ENCODE results near the gene FADS6.

FADS6 gene

DNA sequence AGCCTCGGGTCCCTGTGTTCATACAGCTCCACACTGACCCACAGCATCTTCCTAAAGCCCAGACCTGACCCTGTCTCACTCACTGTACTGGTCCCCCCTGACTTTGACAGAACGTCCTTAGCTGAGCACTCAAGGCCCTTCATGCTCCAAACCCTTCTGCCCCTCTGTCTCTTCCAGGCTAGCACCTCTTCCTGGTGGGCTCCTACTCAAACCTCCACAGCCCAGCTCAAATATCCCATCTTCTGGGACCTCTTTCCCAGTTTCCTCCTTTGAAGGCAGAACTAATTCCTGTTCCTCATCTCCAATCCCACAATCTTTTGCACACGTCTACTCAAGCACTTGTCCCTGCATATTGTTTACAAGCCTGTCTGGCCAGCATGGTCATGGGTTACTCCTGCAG lies 42.5 kb downstream of the FADS6 start:
- H3K4me1 ChIP-seq (ENCODE audit: control insufficient read depth, insufficient read depth, low read length, unreplicated experiment), result no peaks in the 10 kb centered on the region
- H3K27me3 ChIP-seq (ENCODE audit: insufficient read depth, low read length), result peaks cover 51% of the 10 kb centered on the region
- H2AFZ ChIP-seq (ENCODE audit: low read length, unreplicated experiment), result no peak overlapping the region
- H3K79me2 ChIP-seq (ENCODE audit: control insufficient read depth, insufficient read depth, low read length, unreplicated experiment), result no peaks in the 10 kb centered on the region
- no peaks in the 10 kb centered on the region for H3K36me3 ChIP-seq (ENCODE audit: insufficient read depth, low read length)
- H3K4me3 ChIP-seq (ENCODE audit: low read depth, low read length), result no peak overlapping the region
- H3K27ac ChIP-seq (ENCODE audit: low read depth, low read length), result no peak overlapping the region

DNA sequence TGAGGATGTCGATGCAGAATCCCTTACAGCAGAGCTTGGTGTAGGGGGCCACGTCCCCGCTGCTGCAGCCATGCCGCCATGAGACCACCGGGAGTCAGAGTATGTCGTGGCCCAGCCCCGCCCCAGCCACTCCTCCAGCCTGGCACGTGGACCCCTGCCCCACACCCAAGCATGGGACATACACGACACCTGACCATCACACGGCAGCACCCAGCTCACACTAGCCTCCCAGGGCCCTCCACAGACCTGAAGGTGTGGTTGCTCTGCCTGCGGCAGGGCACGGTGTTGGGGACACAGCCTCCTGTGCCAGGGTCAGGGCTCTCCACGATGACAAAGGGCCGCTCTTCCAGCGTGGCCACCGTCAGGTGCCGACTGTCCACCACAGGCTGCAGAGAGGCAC lies 43.1 kb downstream of the FADS6 start:
- peaks cover 47% of the 10 kb centered on the region for H3K27me3 ChIP-seq (ENCODE audit: insufficient read depth, low read length)
- H3K36me3 ChIP-seq (ENCODE audit: insufficient read depth, low read length), result no peaks in the 10 kb centered on the region
- no peaks in the 10 kb centered on the region for H3K4me1 ChIP-seq (ENCODE audit: control insufficient read depth, insufficient read depth, low read length, unreplicated experiment)
- no peak overlapping the region for H3K4me3 ChIP-seq (ENCODE audit: low read depth, low read length)
- no peak overlapping the region for H3K27ac ChIP-seq (ENCODE audit: low read depth, low read length)
- H2AFZ ChIP-seq (ENCODE audit: low read length, unreplicated experiment), result no peak overlapping the region
- H3K79me2 ChIP-seq (ENCODE audit: control insufficient read depth, insufficient read depth, low read length, unreplicated experiment), result no peaks in the 10 kb centered on the region

- Histone ChIP-seq H3K27ac (ENCODE audit: low read depth, low read length) (no peak overlapping the region), H3K27me3 (ENCODE audit: insufficient read depth, low read length) (peaks cover 34% of the 10 kb centered on the region), H3K4me3 (ENCODE audit: low read depth, low read length) (no peak overlapping the region), H3K36me3 (ENCODE audit: insufficient read depth, low read length) (no peaks in the 10 kb centered on the region), H3K4me1 (ENCODE audit: control insufficient read depth, insufficient read depth, low read length, unreplicated experiment) (no peaks in the 10 kb centered on the region), H3K79me2 (ENCODE audit: control insufficient read depth, insufficient read depth, low read length, unreplicated experiment) (no peaks in the 10 kb centered on the region), H2AFZ (ENCODE audit: low read length, unreplicated experiment) (no peak overlapping the region)
These were observed 44.6 kb downstream of the FADS6 start for GRCh38 chr17:74848656-74849399.

DNA sequence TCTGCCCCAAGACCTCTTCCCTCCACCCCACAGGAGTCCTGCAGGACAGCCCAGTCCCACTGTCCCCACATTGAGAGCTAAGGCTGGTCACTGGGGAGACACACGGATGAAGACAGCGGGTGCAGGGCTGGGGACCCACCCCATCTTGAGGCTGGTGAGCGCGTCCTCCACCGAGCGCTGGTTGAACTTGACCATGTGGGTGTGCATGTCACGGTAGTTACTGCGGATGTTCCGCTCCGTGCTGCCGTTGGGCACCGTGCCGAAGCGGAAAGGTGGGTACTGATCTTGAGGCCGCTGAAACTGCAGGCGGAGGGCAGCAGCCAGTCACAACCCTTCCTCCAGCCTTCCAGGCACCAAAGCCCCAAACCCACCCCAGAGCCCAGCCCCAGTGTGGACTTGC lies 46.8 kb downstream of the FADS6 start:
- H3K79me2 ChIP-seq (ENCODE audit: control insufficient read depth, insufficient read depth, low read length, unreplicated experiment), result no peaks in the 10 kb centered on the region
- H3K27me3 ChIP-seq (ENCODE audit: insufficient read depth, low read length), result peaks cover 18% of the 10 kb centered on the region
- H2AFZ ChIP-seq (ENCODE audit: low read length, unreplicated experiment), result no peak overlapping the region
- no peaks in the 10 kb centered on the region for H3K4me1 ChIP-seq (ENCODE audit: control insufficient read depth, insufficient read depth, low read length, unreplicated experiment)
- H3K27ac ChIP-seq (ENCODE audit: low read depth, low read length), result no peak overlapping the region
- H3K36me3 ChIP-seq (ENCODE audit: insufficient read depth, low read length), result no peaks in the 10 kb centered on the region
- H3K4me3 ChIP-seq (ENCODE audit: low read depth, low read length), result no peak overlapping the region

- Histone ChIP-seq H3K27me3 (ENCODE audit: insufficient read depth, low read length) (peaks cover 6% of the 10 kb centered on the region; the same call in 1 of the 2 replicates), H3K27ac (ENCODE audit: low read depth, low read length) (no peak overlapping the region), H3K36me3 (ENCODE audit: insufficient read depth, low read length) (no peaks in the 10 kb centered on the region), H2AFZ (ENCODE audit: low read length, unreplicated experiment) (no peak overlapping the region), H3K79me2 (ENCODE audit: control insufficient read depth, insufficient read depth, low read length, unreplicated experiment) (no peaks in the 10 kb centered on the region), H3K4me3 (ENCODE audit: low read depth, low read length) (no peak overlapping the region), H3K4me1 (ENCODE audit: control insufficient read depth, insufficient read depth, low read length, unreplicated experiment) (no peaks in the 10 kb centered on the region)
These were observed 50.1 kb downstream of the FADS6 start for GRCh38 chr17:74843352-74843627.

DNA sequence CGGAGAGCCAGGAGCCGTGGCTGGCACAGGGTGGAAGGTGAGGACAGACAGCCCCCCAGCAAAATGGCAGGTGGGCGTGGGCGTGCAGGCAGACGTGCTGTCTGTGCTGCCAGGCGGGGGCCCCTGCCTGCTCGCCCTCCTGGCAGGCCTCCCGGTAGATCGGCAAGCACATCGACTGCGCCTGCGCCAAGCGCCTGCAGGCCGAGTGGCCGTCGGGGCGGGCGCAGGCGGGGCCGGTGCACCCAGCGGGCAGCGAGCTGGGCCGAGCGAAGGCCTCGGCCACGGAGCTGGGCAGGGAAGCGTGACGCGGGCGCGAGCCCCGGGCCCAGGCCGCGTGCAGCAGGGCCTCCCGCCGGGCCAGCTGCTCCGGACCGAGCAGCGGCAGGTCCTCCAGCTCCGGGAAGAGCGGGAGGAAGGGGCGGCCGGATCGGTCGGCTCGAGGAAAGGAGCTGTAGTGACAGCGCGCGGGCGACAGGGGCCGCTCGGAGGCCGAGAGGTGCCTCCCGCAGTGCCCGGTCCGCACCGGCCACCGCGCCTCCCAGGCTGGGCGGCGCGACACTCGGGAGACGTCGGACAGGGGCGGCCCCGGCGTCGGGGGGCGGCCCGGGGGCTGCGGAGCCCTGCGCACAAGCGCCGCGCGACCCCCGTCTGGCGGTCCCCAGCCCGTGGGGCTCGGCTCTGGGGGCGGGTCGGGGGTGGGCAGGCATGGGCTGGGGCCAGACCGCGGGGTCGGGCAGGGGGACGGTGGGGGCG lies 50.7 kb downstream of the FADS6 start:
- Histone ChIP-seq H3K27me3 (ENCODE audit: insufficient read depth, low read length) (peaks cover 6% of the 10 kb centered on the region; the same call in 1 of the 2 replicates), H3K36me3 (ENCODE audit: insufficient read depth, low read length) (no peaks in the 10 kb centered on the region), H3K4me1 (ENCODE audit: control insufficient read depth, insufficient read depth, low read length, unreplicated experiment) (no peaks in the 10 kb centered on the region), H3K27ac (ENCODE audit: low read depth, low read length) (no peak overlapping the region), H3K4me3 (ENCODE audit: low read depth, low read length) (peak overlapping the region; percentile 75), H2AFZ (ENCODE audit: low read length, unreplicated experiment) (no peak overlapping the region), H3K79me2 (ENCODE audit: control insufficient read depth, insufficient read depth, low read length, unreplicated experiment) (no peaks in the 10 kb centered on the region)

GRCh38 chr17:74842146-74842598 lies 51.3 kb downstream of the FADS6 start:
- no peaks in the 10 kb centered on the region for H3K4me1 ChIP-seq (ENCODE audit: control insufficient read depth, insufficient read depth, low read length, unreplicated experiment)
- no peaks in the 10 kb centered on the region for H3K79me2 ChIP-seq (ENCODE audit: control insufficient read depth, insufficient read depth, low read length, unreplicated experiment)
- H3K4me3 ChIP-seq (ENCODE audit: low read depth, low read length), result peak overlapping the region; percentile 75
- H2AFZ ChIP-seq (ENCODE audit: low read length, unreplicated experiment), result no peak overlapping the region
- H3K27ac ChIP-seq (ENCODE audit: low read depth, low read length), result no peak overlapping the region
- H3K36me3 ChIP-seq (ENCODE audit: insufficient read depth, low read length), result no peaks in the 10 kb centered on the region
- peaks cover 6% of the 10 kb centered on the region; the same call in 1 of the 2 replicates for H3K27me3 ChIP-seq (ENCODE audit: insufficient read depth, low read length)

- Histone ChIP-seq H3K79me2 (ENCODE audit: control insufficient read depth, insufficient read depth, low read length, unreplicated experiment) (no peaks in the 10 kb centered on the region), H3K4me1 (ENCODE audit: control insufficient read depth, insufficient read depth, low read length, unreplicated experiment) (no peaks in the 10 kb centered on the region), H2AFZ (ENCODE audit: low read length, unreplicated experiment) (no peak overlapping the region), H3K27ac (ENCODE audit: low read depth, low read length) (no peak overlapping the region), H3K36me3 (ENCODE audit: insufficient read depth, low read length) (no peaks in the 10 kb centered on the region), H3K4me3 (ENCODE audit: low read depth, low read length) (no peak overlapping the region), H3K27me3 (ENCODE audit: insufficient read depth, low read length) (peaks cover 6% of the 10 kb centered on the region; the same call in 1 of the 2 replicates)
These were observed 52.3 kb downstream of the FADS6 start for GRCh38 chr17:74840989-74841666.

- Histone ChIP-seq H3K27ac (ENCODE audit: low read depth, low read length) (no peak overlapping the region), H2AFZ (ENCODE audit: low read length, unreplicated experiment) (no peak overlapping the region), H3K4me3 (ENCODE audit: low read depth, low read length) (no peak overlapping the region), H3K27me3 (ENCODE audit: insufficient read depth, low read length) (peaks cover 6% of the 10 kb centered on the region; the same call in 1 of the 2 replicates), H3K79me2 (ENCODE audit: control insufficient read depth, insufficient read depth, low read length, unreplicated experiment) (no peaks in the 10 kb centered on the region), H3K36me3 (ENCODE audit: insufficient read depth, low read length) (no peaks in the 10 kb centered on the region), H3K4me1 (ENCODE audit: control insufficient read depth, insufficient read depth, low read length, unreplicated experiment) (no peaks in the 10 kb centered on the region)
These were observed 53.2 kb downstream of the FADS6 start for GRCh38 chr17:74839990-74840852.

- Histone ChIP-seq H3K27me3 (ENCODE audit: insufficient read depth, low read length) (peaks cover under 1% of the 10 kb centered on the region; the same call in 1 of the 2 replicates), H3K4me3 (ENCODE audit: low read depth, low read length) (no peak overlapping the region), H3K36me3 (ENCODE audit: insufficient read depth, low read length) (no peaks in the 10 kb centered on the region), H3K79me2 (ENCODE audit: control insufficient read depth, insufficient read depth, low read length, unreplicated experiment) (no peaks in the 10 kb centered on the region), H3K4me1 (ENCODE audit: control insufficient read depth, insufficient read depth, low read length, unreplicated experiment) (peaks cover 5% of the 10 kb centered on the region), H2AFZ (ENCODE audit: low read length, unreplicated experiment) (no peak overlapping the region), H3K27ac (ENCODE audit: low read depth, low read length) (no peak overlapping the region)
These were observed 55.2 kb downstream of the FADS6 start for GRCh38 chr17:74838274-74838673.
